ENCODE results near the gene PGD. TPM values are rescaled to one million over a fixed set of nuclear protein-coding genes. Genes with fewer than 3 reads are reported as not detected.
"Not testable (repeated sequence)": the region's sequence is repeated elsewhere in the genome, so short reads cannot be mapped to it uniquely, and the experiment has no call there.

The PGD gene
- 10 to 100 TPM; 59.2 to 95.6 TPM for total RNA-seq

GRCh38 chr1:10398734-10399443 is at the start of gene PGD:
Gene PGD (plus strand): TSS chr1:10399064. CDS start chr1:10399118, 54 bp downstream.
- peak; percentile 96 to 97 for ATAC-seq
- H3K27ac Mint-ChIP-seq, result peak within 1 kb of the TSS; percentile 73 to 94
- DNase-seq (ENCODE audit: low spot score in 2 of 2), result peak; percentile 98 to 99

GRCh38 chr1:10353282-10353681 is 45.6 kb upstream of the PGD start:
- ATAC-seq (no peak), DNase-seq (ENCODE audit: low spot score in 2 of 2) (no peak)
- Mint-ChIP-seq H3K9me3 (no peaks in the 10 kb centered on the region), H3K27ac (no peak overlapping the region), H3K36me3 (no peaks in the 10 kb centered on the region)

More at GRCh38 chr1:10398734-10399443, at the start of gene PGD:
- H3K36me3 Mint-ChIP-seq, result peaks cover 19 to 20% of the 10 kb centered on the region in 2 donors
- no peaks in the 10 kb centered on the region for H3K9me3 Mint-ChIP-seq

GRCh38 chr1:10353693-10354092 is 45.2 kb upstream of the PGD start:
- Mint-ChIP-seq H3K36me3 (no peaks in the 10 kb centered on the region), H3K9me3 (no peaks in the 10 kb centered on the region), H3K27ac (no peak overlapping the region)
- ATAC-seq (no peak), DNase-seq (ENCODE audit: low spot score in 2 of 2) (no peak)

GRCh38 chr1:10360045-10360444 is 38.8 kb upstream of the PGD start:
- Mint-ChIP-seq H3K9me3 (no peaks in the 10 kb centered on the region), H3K36me3 (no peaks in the 10 kb centered on the region), H3K27ac (no peak overlapping the region)
- DNase-seq (ENCODE audit: low spot score in 2 of 2) (no peak), ATAC-seq (no peak)

- H3K27ac Mint-ChIP-seq, result no peak overlapping the region
- H3K9me3 Mint-ChIP-seq, result no peaks in the 10 kb centered on the region
- DNase-seq (ENCODE audit: low spot score in 2 of 2), result no peak
- H3K36me3 Mint-ChIP-seq, result no peaks in the 10 kb centered on the region
- ATAC-seq, result no peak
Measured at GRCh38 chr1:10361515-10361914, 37.3 kb upstream of the PGD start.

GRCh38 chr1:10368194-10368593 is 30.7 kb upstream of the PGD start:
- Mint-ChIP-seq H3K27ac (peak overlapping the region in 1 of 2 donors; percentile 68), H3K9me3 (no peaks in the 10 kb centered on the region), H3K36me3 (no peaks in the 10 kb centered on the region)
- DNase-seq (ENCODE audit: low spot score in 2 of 2) (no peak), ATAC-seq (no peak)

GRCh38 chr1:10374442-10374860 is 24.4 kb upstream of the PGD start:
- ATAC-seq (no peak), DNase-seq (ENCODE audit: low spot score in 2 of 2) (no peak)
- Mint-ChIP-seq H3K27ac (no peak overlapping the region), H3K36me3 (no peaks in the 10 kb centered on the region), H3K9me3 (no peaks in the 10 kb centered on the region)

- H3K36me3 Mint-ChIP-seq, H3K9me3 Mint-ChIP-seq: not testable (repeated sequence)
- DNase-seq (ENCODE audit: low spot score in 2 of 2) (peak in 1 of 2 donors; percentile 42), ATAC-seq (peak; percentile 34 to 37)
- peak overlapping the region in 1 of 2 donors; percentile 33 for H3K27ac Mint-ChIP-seq
Measured at GRCh38 chr1:10377365-10378029, 21.4 kb upstream of the PGD start.

GRCh38 chr1:10378081-10378841 is 20.6 kb upstream of the PGD start:
- Mint-ChIP-seq H3K27ac (peak overlapping the region in 1 of 2 donors; percentile 67), H3K9me3 (no peaks in the 10 kb centered on the region), H3K36me3 (no peaks in the 10 kb centered on the region)
- no peak for DNase-seq (ENCODE audit: low spot score in 2 of 2)
- ATAC-seq, result peak; percentile 22 to 40

GRCh38 chr1:10379101-10379620 is 19.7 kb upstream of the PGD start:
- H3K9me3 Mint-ChIP-seq, result no peaks in the 10 kb centered on the region
- H3K36me3 Mint-ChIP-seq, result no peaks in the 10 kb centered on the region
- ATAC-seq, result no peak
- DNase-seq (ENCODE audit: low spot score in 2 of 2), result no peak
- H3K27ac Mint-ChIP-seq, result peak overlapping the region in 1 of 2 donors; percentile 17

- ATAC-seq (no peak), DNase-seq (ENCODE audit: low spot score in 2 of 2) (no peak)
- Mint-ChIP-seq H3K27ac (peak overlapping the region in 1 of 2 donors; percentile 53), H3K36me3 (no peaks in the 10 kb centered on the region), H3K9me3 (no peaks in the 10 kb centered on the region)
Measured at GRCh38 chr1:10379676-10380075, 19.2 kb upstream of the PGD start.

GRCh38 chr1:10380594-10381275 is 18.1 kb upstream of the PGD start:
- ATAC-seq (no peak), DNase-seq (ENCODE audit: low spot score in 2 of 2) (no peak)
- Mint-ChIP-seq H3K9me3 (no peaks in the 10 kb centered on the region), H3K36me3 (no peaks in the 10 kb centered on the region), H3K27ac (no peak overlapping the region)

- H3K27ac Mint-ChIP-seq, result no peak overlapping the region
- no peaks in the 10 kb centered on the region for H3K9me3 Mint-ChIP-seq
- no peak for DNase-seq (ENCODE audit: low spot score in 2 of 2)
- no peak for ATAC-seq
- H3K36me3 Mint-ChIP-seq, result no peaks in the 10 kb centered on the region
Measured at GRCh38 chr1:10383630-10384029, 15.2 kb upstream of the PGD start.

GRCh38 chr1:10384219-10384618 is 14.6 kb upstream of the PGD start:
- no peak for ATAC-seq
- H3K27ac Mint-ChIP-seq, result no peak overlapping the region
- no peaks in the 10 kb centered on the region for H3K9me3 Mint-ChIP-seq
- H3K36me3 Mint-ChIP-seq, result no peaks in the 10 kb centered on the region
- no peak for DNase-seq (ENCODE audit: low spot score in 2 of 2)

- Mint-ChIP-seq H3K27ac (no peak overlapping the region), H3K36me3 (no peaks in the 10 kb centered on the region)
- ATAC-seq, result no peak
Measured at GRCh38 chr1:10386761-10387676, 11.8 kb upstream of the PGD start.

More at GRCh38 chr1:10386761-10387676, 11.8 kb upstream of the PGD start:
- no peaks in the 10 kb centered on the region for H3K9me3 Mint-ChIP-seq
- no peak for DNase-seq (ENCODE audit: low spot score in 2 of 2)
